SK-N-SH (cell line): ENCODE results near the gene CDK11B. TPM values are rescaled to one million over a fixed set of nuclear protein-coding genes. Genes with fewer than 3 reads are reported as not detected.

Experiments used
- CTCF ChIA-PET: fragments of 300-600, 350-600 bp; formaldehyde crosslinking; extraction: SDS; loops from one replicate; lab custom pipeline; 2021; lab: Yijun Ruan, JAX
- POLR2A ChIA-PET: fragments of 350-600 bp; sonication (Branson Sonifier 250); formaldehyde crosslinking; extraction: SDS; loops from one replicate; lab custom pipeline; 2020; ENCODE audit warnings: antibody characterized with exemption, inconsistent platforms; lab: Yijun Ruan, JAX
- DNase-seq: peaks from one replicate; pipeline ENCODE4 v3.0.0; 2012
- H2AFZ ChIP-seq: fragments of 200-600 bp; sonication (generic); 2 replicates; pipeline ENCODE4 v1.8.1; 2016; ENCODE audit warnings: antibody characterized with exemption, mild to moderate bottlenecking, low read depth
- H3F3A ChIP-seq: fragments of 200-600 bp; sonication (generic); replicated peaks from 2 replicates; pipeline ENCODE3; 2016; ENCODE audit warnings: antibody characterized with exemption, mild to moderate bottlenecking; ENCODE audit not compliant: insufficient read depth
- H3K27ac ChIP-seq, 2 experiments: fragments of 200-500 bp in 1 of 2; fragments of 200-600 bp in 1 of 2; sonication (Bioruptor generic) in 1 of 2; sonication (generic), shearing (Covaris generic) in 1 of 2; 2 replicates each; pipeline versions ENCODE4 v1.5.1 to v1.6.1; 2014 to 2016; ENCODE audit warnings: low read depth in 2 of 2, inconsistent platforms in 1 of 2, low read length in 1 of 2, mild to moderate bottlenecking in 1 of 2, mixed read lengths in 1 of 2
- H3K27me3 ChIP-seq: fragments of 200-600 bp; sonication (generic), shearing (Covaris generic); 2 replicates; pipeline ENCODE4 v1.6.1; 2016; ENCODE audit warnings: mixed run types; ENCODE audit not compliant: insufficient read depth
- H3K36me3 ChIP-seq, 2 experiments: fragments of 200-500 bp in 1 of 2; fragments of 200-600 bp in 1 of 2; sonication (Bioruptor generic) in 1 of 2; sonication (generic) in 1 of 2; replicated peaks in 1 of 2; 2 replicates each; pipeline versions ENCODE3 to v1.5.1; 2014 to 2016; ENCODE audit warnings: low read length in 1 of 2, mild to moderate bottlenecking in 1 of 2; ENCODE audit not compliant: insufficient read depth in 2 of 2, control insufficient read depth in 1 of 2
- H3K4me1 ChIP-seq, 2 experiments: fragments of 200-500 bp in 1 of 2; fragments of 200-600 bp in 1 of 2; sonication (Bioruptor generic) in 1 of 2; sonication (generic), shearing (Covaris generic) in 1 of 2; 2 replicates each; pipeline versions ENCODE4 v1.5.1 to v1.6.1; 2014 to 2016; ENCODE audit warnings: low read depth in 1 of 2, low read length in 1 of 2, mixed run types in 1 of 2; ENCODE audit not compliant: insufficient read depth in 2 of 2, control insufficient read depth in 1 of 2
- H3K4me2 ChIP-seq: fragments of 200-600 bp; sonication (generic), shearing (Covaris generic); 2 replicates; pipeline ENCODE4 v1.6.1; 2017; ENCODE audit warnings: mixed run types
- H3K4me3 ChIP-seq, 2 experiments: fragments of 200-500 bp in 1 of 2; fragments of 200-600 bp in 1 of 2; sonication (Bioruptor generic) in 1 of 2; sonication (generic), shearing (Covaris generic) in 1 of 2; 2 replicates each; pipeline versions ENCODE4 v1.5.1 to v1.8.1; 2014 to 2016; ENCODE audit warnings: low read depth in 2 of 2, inconsistent platforms in 1 of 2, low read length in 1 of 2, mild to moderate bottlenecking in 1 of 2, mixed read lengths in 1 of 2, moderate library complexity in 1 of 2
- H3K79me2 ChIP-seq: fragments of 200-600 bp; sonication (generic); 2 replicates; pipeline ENCODE4 v1.8.1; 2017; ENCODE audit warnings: mild to moderate bottlenecking; ENCODE audit not compliant: insufficient read depth
- H3K9ac ChIP-seq: fragments of 200-600 bp; sonication (generic); 2 replicates; pipeline ENCODE4 v1.6.1; 2017; ENCODE audit warnings: mixed run types
- H3K9me2 ChIP-seq: fragments of 200-600 bp; sonication (generic); 2 replicates; pipeline ENCODE4 v1.6.1; 2017; ENCODE audit warnings: mixed run types
- H3K9me3 ChIP-seq: fragments of 200-600 bp; sonication (generic); 2 replicates; pipeline ENCODE4 v1.6.1; 2017; ENCODE audit warnings: mixed run types, mild to moderate bottlenecking, moderate library complexity
- H4K20me1 ChIP-seq: fragments of 200-600 bp; sonication (generic); 2 replicates; pipeline ENCODE4 v1.6.1; 2017; ENCODE audit warnings: mild to moderate bottlenecking, mixed run types; ENCODE audit not compliant: insufficient read depth
- EP300 ChIP-seq, 2 experiments: IDR thresholded peaks; 2 replicates each; pipeline versions ENCODE4 v1.4.0 to v1.6.1; 2012; ENCODE audit warnings: borderline replicate concordance in 1 of 2, low read depth in 1 of 2, low read length in 1 of 2
- FOXJ3 ChIP-seq: sonication (generic); formaldehyde crosslinking; IDR thresholded peaks from 2 replicates; pipeline ENCODE4 v1.5.1; 2020; ENCODE audit warnings: mild to moderate bottlenecking, missing genetic modification reagents
- FOXM1 ChIP-seq: IDR thresholded peaks from 2 replicates; pipeline ENCODE4 v1.4.0; 2012; ENCODE audit warnings: low read depth, mild to moderate bottlenecking
- GABPA ChIP-seq: IDR thresholded peaks from 2 replicates; pipeline ENCODE4 v1.4.0; 2012; ENCODE audit warnings: low read depth, mild to moderate bottlenecking
- GATA2 ChIP-seq: sonication (generic); formaldehyde crosslinking; IDR thresholded peaks from 2 replicates; pipeline ENCODE4 v1.5.0; 2020; ENCODE audit warnings: mild to moderate bottlenecking, missing genetic modification reagents
- JUND ChIP-seq: IDR thresholded peaks from 2 replicates; pipeline ENCODE4 v1.4.0; 2012
- NRF1 ChIP-seq: IDR thresholded peaks from 2 replicates; pipeline ENCODE4 v1.6.1; 2012; ENCODE audit warnings: low read depth, mild to moderate bottlenecking, low read length
- POLR2AphosphoS5 ChIP-seq: IDR thresholded peaks from 2 replicates; pipeline ENCODE4 v1.6.1; 2012; ENCODE audit warnings: low read depth, low read length
- SIN3A ChIP-seq: IDR thresholded peaks from 2 replicates; pipeline ENCODE4 v1.6.1; 2012; ENCODE audit warnings: low read depth, mild to moderate bottlenecking, low read length, moderate library complexity, borderline replicate concordance
- SMC3 ChIP-seq: IDR thresholded peaks from 2 replicates; pipeline ENCODE4 v1.6.1; 2012; ENCODE audit warnings: low read depth, low read length, improper control_type of control experiment
- TAF1 ChIP-seq: IDR thresholded peaks from 2 replicates; pipeline ENCODE4 v1.6.1; 2012; ENCODE audit warnings: low read depth, mild to moderate bottlenecking, low read length, moderate library complexity, borderline replicate concordance
- TCF12 ChIP-seq: IDR thresholded peaks from 2 replicates; pipeline ENCODE4 v1.4.0; 2012
- TEAD4 ChIP-seq: IDR thresholded peaks from 2 replicates; pipeline ENCODE4 v1.4.0; 2012; ENCODE audit warnings: mild to moderate bottlenecking, borderline replicate concordance; ENCODE audit not compliant: insufficient read depth
- YY1 ChIP-seq: IDR thresholded peaks from 2 replicates; pipeline ENCODE4 v1.4.0; 2012; ENCODE audit warnings: low read depth, mild to moderate bottlenecking
- WGBS: methylation state at CpG from one replicate; pipeline ENCODE4 v1.1.6; 2017; ENCODE audit warnings: low lambda C conversion rate; 5-methylcytosine and 5-hydroxymethylcytosine counted together
- polyA plus RNA-seq, 3 experiments: library from polyadenylated mRNA; depleted of rRNA; stranded (reverse); fragments of >200 nt; gene quantifications; 2 replicates each; pipeline ENCODE4 v1.2.3, GENCODE V29; 2012
- TF ChIP-seq, protein P1 (sequence below): fragments of 150-350 bp; IDR thresholded peaks from 2 replicates; pipeline ENCODE4 v1.6.1; 2016; ENCODE audit warnings: mild to moderate bottlenecking, low read depth, low read length
- TF ChIP-seq, protein P2 (sequence below): IDR thresholded peaks from 2 replicates; pipeline ENCODE4 v1.4.0; 2012; ENCODE audit warnings: low read depth, borderline replicate concordance
- TF ChIP-seq, protein P3 (sequence below): IDR thresholded peaks from 2 replicates; pipeline ENCODE4 v1.4.0; 2012; ENCODE audit warnings: low read depth, borderline replicate concordance
- TF ChIP-seq, protein P4 (sequence below): fragments of 150-350 bp; IDR thresholded peaks from 2 replicates; pipeline ENCODE4 v1.6.1; 2017; ENCODE audit warnings: antibody characterized with exemption, low read length, low read depth, borderline replicate concordance

Gene CDK11B
- polyA plus RNA-seq, 1 of the 3 experiments (the other 2 are of a cell fraction), result 15.0 TPM

DNA sequence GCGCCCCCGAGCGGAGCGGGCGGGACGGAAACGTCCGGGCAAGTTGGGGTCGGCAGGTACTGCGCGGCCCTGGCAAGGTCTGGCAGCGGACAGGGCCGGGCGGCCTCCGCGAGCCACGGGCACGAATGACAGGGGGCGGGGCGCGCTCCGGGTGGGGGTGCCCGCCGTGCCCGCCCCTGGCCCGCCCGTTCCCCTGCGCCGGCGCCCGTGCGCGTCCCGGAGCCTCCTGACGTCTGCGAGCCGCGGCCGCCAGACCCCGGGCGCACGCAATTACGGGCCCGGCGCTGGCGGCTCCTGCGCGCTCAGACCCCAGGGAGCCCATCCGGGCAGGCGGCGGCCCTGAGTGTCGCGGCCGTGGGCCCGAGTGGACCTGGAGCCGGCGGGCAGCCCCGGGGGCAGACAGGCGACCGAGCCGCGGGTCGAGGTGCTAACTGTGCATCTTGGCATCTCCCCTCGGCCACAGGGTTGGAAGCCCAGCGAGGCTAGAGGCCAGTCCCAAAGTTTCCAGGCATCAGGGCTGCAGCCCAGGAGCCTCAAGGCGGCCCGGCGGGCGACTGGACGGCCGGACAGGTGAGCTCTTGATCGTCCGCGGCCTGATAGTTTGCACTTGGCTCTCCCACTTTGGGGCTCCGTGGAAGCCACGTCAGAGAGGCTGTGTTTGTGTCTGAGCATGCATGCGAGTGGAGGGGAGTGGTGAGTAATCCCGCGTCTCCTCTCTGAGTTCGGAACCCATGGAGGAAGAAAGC, 42.6 kb downstream of the CDK11B start:
- Histone ChIP-seq H3K27ac (peak overlapping the region; percentile 99; a peak in 3 of 4 replicates), H3K79me2 (peaks cover 49% of the 10 kb centered on the region), H3K4me2 (peak overlapping the region; percentile 92), H3K27me3 (no peaks in the 10 kb centered on the region), H3K4me3 (peak overlapping the region; percentile 86 to 88), H3K9me3 (no peaks in the 10 kb centered on the region), H3K9ac (peak overlapping the region; percentile 100), H3F3A (no peaks in the 10 kb centered on the region), H3K36me3 (peaks cover 3 to 7% of the 10 kb centered on the region in 2 experiments), H3K4me1 (peaks cover 0 to 18% of the 10 kb centered on the region in 2 experiments; a peak in 1 of 4 replicates), H4K20me1 (peaks cover 10% of the 10 kb centered on the region), H2AFZ (no peak overlapping the region)
- peak; percentile 85 for DNase-seq
- POLR2A ChIA-PET, result interaction anchor here (0.6 to 2.0 kb wide), 6 partner anchors 8 to 208 kb away, joined by 3 to 4 read pairs (median 3); partner anchors contain the start of gene FNDC10
- CTCF ChIA-PET, result no interaction called here
- TF ChIP-seq SMC3, result no peak
- no peak for TF ChIP-seq FOXM1
- no peak for TF ChIP-seq TAF1
- TF ChIP-seq FOXJ3 (CRISPR knock-in tag), result no peak
- TF ChIP-seq, protein P1, sequence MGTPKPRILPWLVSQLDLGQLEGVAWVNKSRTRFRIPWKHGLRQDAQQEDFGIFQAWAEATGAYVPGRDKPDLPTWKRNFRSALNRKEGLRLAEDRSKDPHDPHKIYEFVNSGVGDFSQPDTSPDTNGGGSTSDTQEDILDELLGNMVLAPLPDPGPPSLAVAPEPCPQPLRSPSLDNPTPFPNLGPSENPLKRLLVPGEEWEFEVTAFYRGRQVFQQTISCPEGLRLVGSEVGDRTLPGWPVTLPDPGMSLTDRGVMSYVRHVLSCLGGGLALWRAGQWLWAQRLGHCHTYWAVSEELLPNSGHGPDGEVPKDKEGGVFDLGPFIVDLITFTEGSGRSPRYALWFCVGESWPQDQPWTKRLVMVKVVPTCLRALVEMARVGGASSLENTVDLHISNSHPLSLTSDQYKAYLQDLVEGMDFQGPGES, result no peak
- TF ChIP-seq JUND, result no peak
- TF ChIP-seq YY1, result no peak
- TF ChIP-seq POLR2AphosphoS5, result no peak
- peak; percentile 39 for TF ChIP-seq NRF1
- TF ChIP-seq, all 33 proteins: peak for 1
- 13% methylated on average over 10 of the region's 80 CpGs for WGBS
- H3K9me2 ChIP-seq, result no peaks in the 10 kb centered on the region

DNA sequence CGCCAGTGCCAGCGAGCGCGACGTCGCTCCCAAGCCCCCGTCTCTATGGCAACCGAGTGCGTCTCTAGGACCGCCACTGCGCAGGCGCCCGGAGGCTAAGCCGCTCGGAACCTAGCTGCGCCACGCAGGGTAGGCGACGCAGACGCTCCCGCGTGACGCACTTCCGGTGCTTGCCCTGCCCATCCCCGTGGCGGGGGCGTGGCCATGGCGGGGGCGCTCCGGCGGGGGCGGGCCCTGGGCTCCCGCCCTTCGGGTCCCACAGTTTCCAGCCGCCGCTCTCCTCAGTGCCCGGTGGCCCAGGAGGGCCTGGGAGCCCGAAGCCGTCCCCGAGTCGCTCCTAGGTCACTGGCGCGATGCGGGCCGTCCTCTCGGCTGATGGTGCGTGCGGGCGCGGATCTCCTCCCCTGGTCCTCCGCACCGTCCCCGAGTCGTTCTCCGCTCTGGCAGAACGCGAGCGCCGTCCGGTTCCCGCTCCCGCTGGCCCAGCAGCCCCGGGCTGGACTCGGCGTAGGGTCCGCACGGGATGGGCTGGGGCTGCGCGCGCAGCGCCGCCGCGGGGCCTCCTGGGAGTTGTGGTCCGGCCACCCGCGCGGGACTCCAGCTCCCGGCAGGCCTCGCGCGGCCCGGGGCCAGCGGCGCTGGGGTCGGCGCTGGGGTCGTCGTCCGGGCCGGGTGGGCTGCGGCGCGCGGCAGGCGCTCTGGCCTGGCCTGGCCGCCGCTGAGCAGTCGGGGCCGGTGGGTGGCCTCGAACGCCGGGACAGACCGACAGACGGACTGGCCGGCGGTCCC, 43.4 kb downstream of the CDK11B start, which contains the start of gene MIB2:
TSS of gene MIB2 (plus strand) at position 245 of the 789 bp plus-strand sequence. CDS start 7,953 bp downstream, outside the sequence.
- Histone ChIP-seq H3K36me3 (peaks cover 3 to 7% of the 10 kb centered on the region in 2 experiments), H3K9ac (peak within 1 kb of the TSS; percentile 100), H3K27me3 (no peaks in the 10 kb centered on the region), H2AFZ (no peak within 1 kb of the TSS), H3K4me1 (peaks cover 0 to 18% of the 10 kb centered on the region in 2 experiments; a peak in 1 of 4 replicates), H3K4me3 (peak within 1 kb of the TSS; percentile 86 to 88), H3F3A (no peaks in the 10 kb centered on the region), H3K9me2 (no peaks in the 10 kb centered on the region), H3K9me3 (no peaks in the 10 kb centered on the region), H4K20me1 (peaks cover 10% of the 10 kb centered on the region), H3K4me2 (peak within 1 kb of the TSS; percentile 92), H3K27ac (peak within 1 kb of the TSS; percentile 99), H3K79me2 (peaks cover 49% of the 10 kb centered on the region)
- CTCF ChIA-PET, result no interaction called here
- 0% methylated on average over 3 of the region's 107 CpGs for WGBS
- peak; percentile 100 for DNase-seq
- POLR2A ChIA-PET, result interaction anchor here (0.6 to 2.0 kb wide), 6 partner anchors 9 to 208 kb away, joined by 3 to 4 read pairs (median 3); partner anchors contain the start of gene FNDC10
- TF ChIP-seq NRF1, result peak; percentile 94
- peak; percentile 64; the same call in 1 of the 2 replicates for TF ChIP-seq POLR2AphosphoS5
- TF ChIP-seq, protein P2, sequence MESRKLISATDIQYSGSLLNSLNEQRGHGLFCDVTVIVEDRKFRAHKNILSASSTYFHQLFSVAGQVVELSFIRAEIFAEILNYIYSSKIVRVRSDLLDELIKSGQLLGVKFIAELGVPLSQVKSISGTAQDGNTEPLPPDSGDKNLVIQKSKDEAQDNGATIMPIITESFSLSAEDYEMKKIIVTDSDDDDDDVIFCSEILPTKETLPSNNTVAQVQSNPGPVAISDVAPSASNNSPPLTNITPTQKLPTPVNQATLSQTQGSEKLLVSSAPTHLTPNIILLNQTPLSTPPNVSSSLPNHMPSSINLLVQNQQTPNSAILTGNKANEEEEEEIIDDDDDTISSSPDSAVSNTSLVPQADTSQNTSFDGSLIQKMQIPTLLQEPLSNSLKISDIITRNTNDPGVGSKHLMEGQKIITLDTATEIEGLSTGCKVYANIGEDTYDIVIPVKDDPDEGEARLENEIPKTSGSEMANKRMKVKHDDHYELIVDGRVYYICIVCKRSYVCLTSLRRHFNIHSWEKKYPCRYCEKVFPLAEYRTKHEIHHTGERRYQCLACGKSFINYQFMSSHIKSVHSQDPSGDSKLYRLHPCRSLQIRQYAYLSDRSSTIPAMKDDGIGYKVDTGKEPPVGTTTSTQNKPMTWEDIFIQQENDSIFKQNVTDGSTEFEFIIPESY, result no peak
- peak; percentile 59; the same call in 1 of the 2 replicates for TF ChIP-seq TAF1
- peak; percentile 58; the same call in 1 of the 2 replicates for TF ChIP-seq SIN3A
- peak; percentile 79 for TF ChIP-seq GABPA
- no peak for TF ChIP-seq GATA2
- TF ChIP-seq TCF12, result no peak
- TF ChIP-seq EP300 (IDR thresholded peaks at IDR 0.05; ENCODE audit: borderline replicate concordance in 1 of 2, low read depth in 1 of 2, low read length in 1 of 2), result no peak
- no peak for TF ChIP-seq TEAD4
- TF ChIP-seq, protein P3, sequence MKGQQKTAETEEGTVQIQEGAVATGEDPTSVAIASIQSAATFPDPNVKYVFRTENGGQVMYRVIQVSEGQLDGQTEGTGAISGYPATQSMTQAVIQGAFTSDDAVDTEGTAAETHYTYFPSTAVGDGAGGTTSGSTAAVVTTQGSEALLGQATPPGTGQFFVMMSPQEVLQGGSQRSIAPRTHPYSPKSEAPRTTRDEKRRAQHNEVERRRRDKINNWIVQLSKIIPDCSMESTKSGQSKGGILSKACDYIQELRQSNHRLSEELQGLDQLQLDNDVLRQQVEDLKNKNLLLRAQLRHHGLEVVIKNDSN, result 0 out of 2 replicates have a peak, but pooled peaks have one; percentile 12
- TF ChIP-seq FOXJ3 (CRISPR knock-in tag), result no peak
- TF ChIP-seq, protein P4, sequence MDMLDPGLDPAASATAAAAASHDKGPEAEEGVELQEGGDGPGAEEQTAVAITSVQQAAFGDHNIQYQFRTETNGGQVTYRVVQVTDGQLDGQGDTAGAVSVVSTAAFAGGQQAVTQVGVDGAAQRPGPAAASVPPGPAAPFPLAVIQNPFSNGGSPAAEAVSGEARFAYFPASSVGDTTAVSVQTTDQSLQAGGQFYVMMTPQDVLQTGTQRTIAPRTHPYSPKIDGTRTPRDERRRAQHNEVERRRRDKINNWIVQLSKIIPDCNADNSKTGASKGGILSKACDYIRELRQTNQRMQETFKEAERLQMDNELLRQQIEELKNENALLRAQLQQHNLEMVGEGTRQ, result no peak
